Measurements from ENCODE around the gene NEMP2.

DNA sequence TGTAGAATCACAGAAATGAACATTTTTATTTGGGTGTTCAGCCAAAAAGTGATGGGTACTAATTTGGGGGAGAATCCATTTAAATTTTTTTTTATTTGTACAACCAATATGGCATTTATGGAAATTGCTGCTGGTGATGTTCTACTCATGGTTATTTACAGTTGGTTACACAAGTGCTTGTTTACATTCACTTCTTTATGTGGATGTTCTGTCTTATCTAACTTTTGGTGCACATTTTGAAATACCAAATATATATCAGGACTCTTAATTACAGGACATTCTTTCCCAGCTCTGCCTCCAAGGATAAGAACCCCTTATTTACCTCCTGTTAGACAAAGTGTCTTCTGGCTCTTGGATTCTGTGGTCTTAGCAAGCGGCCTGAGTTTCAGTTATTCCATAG lies 35.2 kb downstream of the NEMP2 start:
- TF ChIP-seq, protein P1, sequence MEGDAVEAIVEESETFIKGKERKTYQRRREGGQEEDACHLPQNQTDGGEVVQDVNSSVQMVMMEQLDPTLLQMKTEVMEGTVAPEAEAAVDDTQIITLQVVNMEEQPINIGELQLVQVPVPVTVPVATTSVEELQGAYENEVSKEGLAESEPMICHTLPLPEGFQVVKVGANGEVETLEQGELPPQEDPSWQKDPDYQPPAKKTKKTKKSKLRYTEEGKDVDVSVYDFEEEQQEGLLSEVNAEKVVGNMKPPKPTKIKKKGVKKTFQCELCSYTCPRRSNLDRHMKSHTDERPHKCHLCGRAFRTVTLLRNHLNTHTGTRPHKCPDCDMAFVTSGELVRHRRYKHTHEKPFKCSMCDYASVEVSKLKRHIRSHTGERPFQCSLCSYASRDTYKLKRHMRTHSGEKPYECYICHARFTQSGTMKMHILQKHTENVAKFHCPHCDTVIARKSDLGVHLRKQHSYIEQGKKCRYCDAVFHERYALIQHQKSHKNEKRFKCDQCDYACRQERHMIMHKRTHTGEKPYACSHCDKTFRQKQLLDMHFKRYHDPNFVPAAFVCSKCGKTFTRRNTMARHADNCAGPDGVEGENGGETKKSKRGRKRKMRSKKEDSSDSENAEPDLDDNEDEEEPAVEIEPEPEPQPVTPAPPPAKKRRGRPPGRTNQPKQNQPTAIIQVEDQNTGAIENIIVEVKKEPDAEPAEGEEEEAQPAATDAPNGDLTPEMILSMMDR (IDR thresholded peaks at IDR 0.05; ENCODE audit: low read length): no peak
- no peak for TF ChIP-seq EZH2 (IDR thresholded peaks at IDR 0.05; ENCODE audit: borderline replicate concordance, low read length)

Data from OCI-LY1 (cell line).